ENCODE results near the gene CAPN8. TPM values are rescaled to one million over a fixed set of nuclear protein-coding genes. Genes with fewer than 3 reads are reported as not detected.

The CAPN8 gene
- total RNA-seq = 100 to 1,000 TPM in 2 of 4 donors, 10 to 100 TPM in 2; 55.4 to 273 (median 91.6) TPM

- DNase-seq = peak; percentile 79
- intact Hi-C loops (cut with DNase I; ENCODE audit: low total_unique reads) (no loop called here), in situ Hi-C loops (cut with MboI; ENCODE audit: low pct_ligation_motif_present in 1 of 4, low pct_unique_long_range_greater_than_20kb in 1 of 4, low sequenced_read_pairs in 3 of 4) (no loop called here)
- TF ChIP-seq POLR2A (IDR thresholded peaks at IDR 0.05) (peak; percentile 59), POLR2AphosphoS5 (IDR thresholded peaks at IDR 0.05) (peak; percentile 56 to 92 (median 71)), EP300 (IDR thresholded peaks at IDR 0.05; ENCODE audit: low read depth) (no peak)
- Histone ChIP-seq H3K27me3 (no peaks in the 10 kb centered on the region), H3K36me3 (no peaks in the 10 kb centered on the region), H3K4me3 (peak within 1 kb of the TSS in 2 of 4 donors; percentile 5 to 23), H3K4me1 (peaks cover 4 to 39% (median 28%) of the 10 kb centered on the region in 4 donors), H3K27ac (peak within 1 kb of the TSS; percentile 73 to 81 (median 78)), H3K9me3 (no peaks in the 10 kb centered on the region)
- WGBS, 2 donors (ENCODE audit: low coverage in 1 of 2) = 61% methylated on average over 6 of the region's 6 CpGs; no CpG with 5 or more reads in 1 of the 2 donors
These were observed at the start of gene CAPN8 for GRCh38 chr1:223665592-223666312. CAPN8 (minus strand) TSS chr1:223665701; CDS start chr1:223665646, 55 bp downstream.

DNA sequence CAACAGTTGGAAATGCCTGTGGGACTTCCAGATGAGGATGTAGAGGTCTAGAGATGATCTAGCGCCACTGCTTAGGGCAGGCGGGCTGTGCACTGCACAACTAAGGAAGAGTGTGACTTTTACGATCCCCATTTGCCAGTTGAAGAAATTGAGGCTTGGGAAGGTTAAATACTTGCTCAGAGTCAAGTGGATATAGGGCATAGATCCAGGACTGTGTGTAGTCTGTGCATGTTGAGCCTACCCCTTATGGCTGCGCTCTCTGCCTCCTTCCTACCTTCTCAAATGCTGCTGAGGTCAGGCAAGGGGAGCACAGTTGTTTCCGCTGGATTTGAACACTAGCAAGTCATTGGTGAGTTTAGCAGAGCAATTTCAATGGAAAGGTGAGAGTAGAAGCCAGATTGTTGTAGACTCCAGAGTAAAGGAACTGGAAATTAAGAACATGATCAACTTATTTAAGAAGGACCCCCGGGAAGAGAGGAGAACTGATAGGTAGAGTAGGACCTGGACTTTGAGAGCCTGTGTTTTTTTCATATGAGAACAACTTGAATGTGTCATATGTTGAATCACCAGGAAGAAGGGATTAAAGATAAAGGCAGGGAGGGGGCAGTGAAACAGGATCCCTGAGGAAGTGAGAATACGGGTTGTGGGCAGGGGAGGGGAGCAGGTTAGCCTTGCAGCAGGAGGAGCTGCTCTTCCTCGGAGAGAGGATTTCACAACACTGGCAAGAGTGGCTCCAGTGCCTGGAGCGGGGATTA, 49.5 kb upstream of the CAPN8 start:
- Histone ChIP-seq H3K27ac (peak overlapping the region; percentile 61 to 87 (median 83)), H3K4me3 (peak overlapping the region in 1 of 4 donors; percentile 12), H3K9me3 (no peaks in the 10 kb centered on the region), H3K4me1 (peaks cover 35 to 78% (median 63%) of the 10 kb centered on the region in 4 donors), H3K27me3 (no peaks in the 10 kb centered on the region), H3K36me3 (peaks cover 0 to 10% (median 0%) of the 10 kb centered on the region in 4 donors)
- in situ Hi-C loops (cut with MboI; ENCODE audit: low pct_ligation_motif_present in 1 of 4, low pct_unique_long_range_greater_than_20kb in 1 of 4, low sequenced_read_pairs in 3 of 4) = no loop called here
- intact Hi-C loops (cut with DNase I; ENCODE audit: low total_unique reads) = loop anchor here (5.0 kb wide), 1 partner anchor 32 kb away; no protein-coding TSS in a partner anchor
- peak; percentile 47 for DNase-seq
- TF ChIP-seq POLR2AphosphoS5 (IDR thresholded peaks at IDR 0.05) = peak in 2 of 3 donors; percentile 42 to 45
- no peak for TF ChIP-seq EP300 (IDR thresholded peaks at IDR 0.05; ENCODE audit: low read depth)
- TF ChIP-seq, protein P1, sequence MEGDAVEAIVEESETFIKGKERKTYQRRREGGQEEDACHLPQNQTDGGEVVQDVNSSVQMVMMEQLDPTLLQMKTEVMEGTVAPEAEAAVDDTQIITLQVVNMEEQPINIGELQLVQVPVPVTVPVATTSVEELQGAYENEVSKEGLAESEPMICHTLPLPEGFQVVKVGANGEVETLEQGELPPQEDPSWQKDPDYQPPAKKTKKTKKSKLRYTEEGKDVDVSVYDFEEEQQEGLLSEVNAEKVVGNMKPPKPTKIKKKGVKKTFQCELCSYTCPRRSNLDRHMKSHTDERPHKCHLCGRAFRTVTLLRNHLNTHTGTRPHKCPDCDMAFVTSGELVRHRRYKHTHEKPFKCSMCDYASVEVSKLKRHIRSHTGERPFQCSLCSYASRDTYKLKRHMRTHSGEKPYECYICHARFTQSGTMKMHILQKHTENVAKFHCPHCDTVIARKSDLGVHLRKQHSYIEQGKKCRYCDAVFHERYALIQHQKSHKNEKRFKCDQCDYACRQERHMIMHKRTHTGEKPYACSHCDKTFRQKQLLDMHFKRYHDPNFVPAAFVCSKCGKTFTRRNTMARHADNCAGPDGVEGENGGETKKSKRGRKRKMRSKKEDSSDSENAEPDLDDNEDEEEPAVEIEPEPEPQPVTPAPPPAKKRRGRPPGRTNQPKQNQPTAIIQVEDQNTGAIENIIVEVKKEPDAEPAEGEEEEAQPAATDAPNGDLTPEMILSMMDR (IDR thresholded peaks at IDR 0.05) = no peak
- TF ChIP-seq POLR2A (IDR thresholded peaks at IDR 0.05) = peak; percentile 22
- 49 to 61% methylated on average over 6 to 9 of the region's 9 CpGs for WGBS, 2 donors (ENCODE audit: low coverage in 1 of 2)

DNA sequence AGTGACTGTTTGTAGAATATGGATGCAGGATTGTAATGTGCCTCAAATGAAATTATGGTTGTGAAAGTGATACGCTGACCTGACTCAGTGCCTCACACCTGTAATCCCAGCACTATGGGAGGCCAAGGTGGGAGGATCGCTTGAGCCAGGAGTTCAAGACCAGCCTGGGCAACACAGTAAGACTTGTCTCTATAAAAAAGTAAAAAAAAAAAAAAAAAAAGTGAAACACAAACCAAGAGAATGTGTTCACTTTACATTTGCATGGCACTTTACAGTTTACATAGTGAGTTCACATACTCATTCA, 48.9 kb upstream of the CAPN8 start:
- H3K9me3 ChIP-seq = no peaks in the 10 kb centered on the region
- H3K27me3 ChIP-seq = no peaks in the 10 kb centered on the region
- 67 to 98% methylated on average over 1 to 2 of the region's 2 CpGs for WGBS, 2 donors (ENCODE audit: low coverage in 1 of 2)
- in situ Hi-C loops (cut with MboI; ENCODE audit: low pct_ligation_motif_present in 1 of 4, low pct_unique_long_range_greater_than_20kb in 1 of 4, low sequenced_read_pairs in 3 of 4) = no loop called here
- DNase-seq = peak; percentile 2
- peak overlapping the region in 1 of 4 donors; percentile 70 for H3K4me3 ChIP-seq
- H3K4me1 ChIP-seq = peaks cover 31 to 73% (median 61%) of the 10 kb centered on the region in 4 donors
- TF ChIP-seq POLR2A (IDR thresholded peaks at IDR 0.05) (no peak), EP300 (IDR thresholded peaks at IDR 0.05; ENCODE audit: low read depth) (no peak), POLR2AphosphoS5 (IDR thresholded peaks at IDR 0.05) (no peak)
- TF ChIP-seq, protein P1 (IDR thresholded peaks at IDR 0.05) = no peak
- peaks cover 0 to 10% (median 0%) of the 10 kb centered on the region in 4 donors for H3K36me3 ChIP-seq
- intact Hi-C loops (cut with DNase I; ENCODE audit: low total_unique reads) = loop anchor here (5.0 kb wide), 1 partner anchor 33 kb away; no protein-coding TSS in a partner anchor
- H3K27ac ChIP-seq = peak overlapping the region in 3 of 4 donors; percentile 95 to 98 (median 95)

GRCh38 chr1:223713546-223714420, 48.3 kb upstream of the CAPN8 start:
- H3K4me3 ChIP-seq = peak overlapping the region; percentile 70 to 88 (median 78)
- H3K27ac ChIP-seq = peak overlapping the region; percentile 95 to 98 (median 96)
- H3K27me3 ChIP-seq = no peaks in the 10 kb centered on the region
- H3K9me3 ChIP-seq = no peaks in the 10 kb centered on the region
- peaks cover 0 to 10% (median 0%) of the 10 kb centered on the region in 4 donors for H3K36me3 ChIP-seq
- in situ Hi-C loops (cut with MboI; ENCODE audit: low pct_ligation_motif_present in 1 of 4, low pct_unique_long_range_greater_than_20kb in 1 of 4, low sequenced_read_pairs in 3 of 4) = no loop called here
- H3K4me1 ChIP-seq = peaks cover 31 to 69% (median 55%) of the 10 kb centered on the region in 4 donors
- peak; percentile 52 for DNase-seq
- intact Hi-C loops (cut with DNase I; ENCODE audit: low total_unique reads) = loop anchor here (5.0 kb wide), 1 partner anchor 34 kb away; no protein-coding TSS in a partner anchor
- TF ChIP-seq POLR2AphosphoS5 (IDR thresholded peaks at IDR 0.05) (peak in 1 of 3 donors; percentile 44), EP300 (IDR thresholded peaks at IDR 0.05; ENCODE audit: low read depth) (no peak), POLR2A (IDR thresholded peaks at IDR 0.05) (peak; percentile 30)
- 23 to 38% methylated on average over 4 to 7 of the region's 7 CpGs for WGBS, 2 donors (ENCODE audit: low coverage in 1 of 2)

All from transverse colon (tissue), 4 donors.